OCI-M1 (cell line): Measurements from ENCODE around the gene KRTAP9-6.
"Not testable (repeated sequence)": the region's sequence is repeated elsewhere in the genome, so short reads cannot be mapped to it uniquely, and the experiment has no call there.

Experiments used
- DNase-seq: peaks from one replicate; lab custom pipeline; 2025; lab: John Stamatoyannopoulos, UW

Gene KRTAP9-6

GRCh38 chr17:41265078-41265477, at the start of gene KRTAP9-6:
KRTAP9-6 (plus strand) TSS chr17:41265378; CDS start chr17:41265378, 0 bp downstream.
- no peak for DNase-seq

DNA sequence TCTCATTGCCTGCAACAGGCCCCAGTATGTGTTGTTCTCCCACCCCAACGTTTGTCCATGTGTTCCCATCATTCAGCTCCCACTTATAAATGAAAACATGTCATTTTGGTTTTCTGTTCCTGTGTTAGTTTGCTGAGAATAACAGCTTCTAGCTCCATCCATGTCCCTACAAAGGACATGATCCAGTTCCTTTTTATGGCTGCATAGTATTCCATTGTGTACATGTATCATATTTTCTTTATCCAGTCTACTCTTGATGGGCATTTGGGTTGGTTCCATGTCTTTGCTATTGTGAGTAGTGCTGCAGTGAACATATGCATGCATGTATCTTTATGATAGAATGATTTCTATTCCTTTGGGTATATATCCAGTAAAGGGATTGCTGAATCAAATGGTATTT, 49.5 kb upstream of the KRTAP9-6 start:
- no peak for DNase-seq

DNA sequence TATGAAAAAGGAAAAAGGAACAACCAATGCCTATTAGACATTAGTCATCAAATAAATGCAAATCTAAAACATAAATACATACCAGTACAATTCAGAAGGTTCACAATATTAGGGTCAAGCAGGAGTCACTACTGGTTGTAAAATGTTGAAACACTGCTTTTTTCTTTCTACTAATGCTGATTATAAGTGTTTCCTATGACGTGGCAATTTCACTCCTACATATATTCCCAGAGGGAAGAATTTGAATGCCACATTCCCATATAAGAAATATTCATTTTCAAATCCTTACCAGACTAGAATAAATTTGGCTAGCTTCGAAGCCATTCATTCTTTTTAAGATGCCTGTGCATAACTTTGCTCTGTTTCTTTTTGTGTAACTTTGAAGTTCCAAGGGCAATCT, 41.4 kb upstream of the KRTAP9-6 start:
- DNase-seq: no peak

- no peak for DNase-seq
These were observed 39.1 kb upstream of the KRTAP9-6 start for GRCh38 chr17:41226051-41226450.

DNA sequence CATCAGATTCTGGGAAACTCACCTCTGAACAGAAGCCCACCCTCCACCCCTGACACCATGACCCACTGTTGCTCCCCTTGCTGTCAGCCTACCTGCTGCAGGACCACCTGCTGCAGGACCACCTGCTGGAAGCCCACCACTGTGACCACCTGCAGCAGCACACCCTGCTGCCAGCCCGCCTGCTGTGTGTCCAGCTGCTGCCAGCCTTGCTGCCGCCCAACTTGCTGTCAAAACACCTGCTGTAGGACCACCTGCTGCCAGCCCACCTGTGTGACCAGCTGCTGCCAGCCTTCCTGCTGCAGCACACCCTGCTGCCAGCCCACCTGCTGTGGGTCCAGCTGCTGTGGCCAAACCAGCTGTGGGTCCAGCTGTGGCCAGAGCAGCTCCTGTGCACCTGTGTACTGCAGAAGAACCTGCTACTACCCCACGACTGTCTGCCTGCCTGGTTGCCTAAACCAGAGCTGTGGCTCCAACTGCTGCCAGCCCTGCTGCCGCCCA, 38.5 kb upstream of the KRTAP9-6 start, which contains the start of gene KRTAP9-2:
KRTAP9-2 (plus strand) TSS at position 51 of the 498 bp plus-strand sequence; CDS start at position 58, 7 bp downstream.
- DNase-seq: not testable (repeated sequence)

- DNase-seq: no peak
These were observed 35.1 kb upstream of the KRTAP9-6 start for GRCh38 chr17:41230094-41230493.

DNA sequence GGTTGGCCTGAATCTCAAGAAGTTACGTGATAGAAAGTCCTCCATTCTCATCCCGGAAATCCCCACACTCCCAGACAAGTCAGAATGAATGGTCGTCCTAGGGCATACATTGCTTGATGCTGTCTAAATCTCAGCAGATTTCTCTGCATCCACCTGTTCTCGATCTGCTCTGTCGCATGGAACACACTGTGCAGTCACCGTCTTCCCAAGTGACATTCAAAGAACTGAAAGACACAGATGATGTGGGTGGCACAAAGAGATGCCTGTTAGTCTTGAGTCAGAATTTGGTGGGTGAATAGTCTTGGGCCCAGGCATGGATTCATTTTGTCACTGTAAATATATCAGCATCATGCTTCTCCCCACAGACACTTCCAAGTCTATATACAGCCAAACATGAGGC, 33.4 kb upstream of the KRTAP9-6 start:
- no peak for DNase-seq

DNA sequence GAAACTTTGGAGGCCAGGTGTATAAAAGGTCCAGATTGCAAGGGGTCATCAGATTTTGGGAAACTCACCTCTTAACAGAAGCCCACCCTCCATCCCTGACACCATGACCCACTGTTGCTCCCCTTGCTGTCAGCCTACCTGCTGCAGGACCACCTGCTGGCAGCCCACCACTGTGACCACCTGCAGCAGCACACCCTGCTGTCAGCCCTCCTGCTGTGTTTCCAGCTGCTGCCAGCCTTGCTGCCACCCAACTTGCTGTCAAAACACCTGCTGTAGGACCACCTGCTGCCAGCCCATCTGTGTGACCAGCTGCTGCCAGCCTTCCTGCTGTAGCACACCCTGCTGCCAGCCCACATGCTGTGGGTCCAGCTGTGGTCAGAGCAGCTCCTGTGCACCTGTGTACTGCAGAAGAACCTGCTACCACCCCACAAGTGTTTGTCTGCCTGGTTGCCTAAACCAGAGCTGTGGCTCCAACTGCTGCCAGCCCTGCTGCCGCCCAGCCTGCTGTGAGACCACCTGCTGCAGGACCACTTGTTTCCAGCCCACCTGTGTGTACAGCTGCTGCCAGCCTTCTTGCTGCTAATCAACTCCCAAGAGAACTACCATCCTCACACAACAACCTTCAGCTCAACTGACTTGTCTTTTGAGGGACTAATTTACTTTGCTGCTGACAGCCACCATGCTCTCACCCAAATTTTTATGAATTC, 32.6 kb upstream of the KRTAP9-6 start, which contains the start of gene KRTAP9-3:
KRTAP9-3 (plus strand) TSS at position 51 of the 707 bp plus-strand sequence; CDS start at position 104, 53 bp downstream.
- DNase-seq: not testable (repeated sequence)

- not testable (repeated sequence) for DNase-seq
These were observed 28.1 kb upstream of the KRTAP9-6 start for GRCh38 chr17:41237116-41237515.

GRCh38 chr17:41237949-41238437, 27.2 kb upstream of the KRTAP9-6 start, which contains the start of gene KRTAP9-8:
KRTAP9-8 (plus strand) TSS chr17:41237999; CDS start chr17:41238052, 53 bp downstream.
- DNase-seq: not testable (repeated sequence)

GRCh38 chr17:41246995-41247787, 18.0 kb upstream of the KRTAP9-6 start:
- not testable (repeated sequence) for DNase-seq

- not testable (repeated sequence) for DNase-seq
These were observed 15.4 kb upstream of the KRTAP9-6 start, which contains the start of gene KRTAP9-4 for GRCh38 chr17:41249637-41250240. KRTAP9-4 (plus strand) TSS chr17:41249687; CDS start chr17:41249721, 34 bp downstream.

- DNase-seq: no peak
These were observed 13.9 kb upstream of the KRTAP9-6 start for GRCh38 chr17:41251261-41251660.

DNA sequence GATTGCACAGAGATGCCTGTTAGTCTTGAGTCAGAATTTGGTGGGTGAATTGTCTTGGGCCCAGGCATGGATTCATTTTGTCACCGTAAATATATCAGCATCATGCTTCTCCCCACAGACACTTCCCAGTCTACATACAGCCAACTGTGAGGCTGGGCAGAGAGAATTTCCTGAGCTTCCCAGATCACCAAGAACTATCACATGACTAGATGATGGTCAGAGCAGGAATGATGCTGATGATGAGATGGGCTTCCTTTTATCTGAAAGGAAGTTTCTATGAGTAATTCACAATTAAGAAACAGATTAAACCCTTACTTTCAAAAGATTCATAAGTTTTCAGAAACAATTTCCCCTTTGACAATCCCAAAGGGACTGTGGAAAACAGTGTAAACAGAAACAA, 10.3 kb upstream of the KRTAP9-6 start:
- no peak for DNase-seq

GRCh38 chr17:41255381-41256290, 9.5 kb upstream of the KRTAP9-6 start, which contains the start of gene KRTAP9-9:
KRTAP9-9 (plus strand) TSS chr17:41255384.
- not testable (repeated sequence) for DNase-seq

GRCh38 chr17:41256291-41256685, 8.9 kb upstream of the KRTAP9-6 start:
- no peak for DNase-seq

- no peak for DNase-seq
These were observed 6.8 kb upstream of the KRTAP9-6 start for GRCh38 chr17:41258406-41258805.

DNA sequence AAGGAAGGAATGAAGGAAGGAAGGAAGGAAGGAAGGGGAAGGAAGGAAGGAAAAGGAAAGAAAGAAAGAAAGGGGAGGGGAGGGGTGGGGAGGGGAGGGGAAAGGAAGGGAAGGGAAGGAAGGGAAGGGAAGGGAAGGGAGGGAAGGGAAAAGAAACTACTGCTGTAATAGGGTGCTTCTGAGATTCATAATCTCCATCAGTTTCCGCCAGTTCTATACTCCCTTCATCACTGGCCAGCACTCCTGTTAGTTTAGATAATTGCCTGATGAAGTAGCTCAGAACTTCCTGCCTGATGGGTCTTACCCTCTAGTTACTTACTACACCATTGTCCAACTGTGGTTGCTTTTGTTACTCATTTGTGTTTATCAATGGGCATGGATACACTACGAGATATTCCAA, 2.0 kb upstream of the KRTAP9-6 start:
- no peak for DNase-seq

DNA sequence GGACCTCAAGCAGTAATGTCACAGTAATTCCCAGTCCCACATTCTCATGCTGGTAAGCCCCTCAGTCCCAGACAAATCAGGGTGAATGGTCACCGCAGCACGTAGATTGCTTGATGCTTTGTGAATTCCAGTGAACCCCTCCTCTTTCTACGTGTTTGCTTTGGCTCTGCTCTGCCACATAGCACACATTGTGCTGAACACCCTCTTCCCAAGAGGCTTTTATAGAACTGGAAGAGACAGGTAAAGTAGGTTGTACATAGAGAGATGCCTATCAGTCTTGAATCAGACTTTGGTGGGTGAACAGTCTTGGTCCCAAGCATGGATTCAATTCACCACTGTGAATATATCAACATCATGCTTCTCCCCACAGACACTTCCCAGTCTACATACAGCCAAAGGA, 579 bp upstream of the KRTAP9-6 start:
- DNase-seq: no peak

GRCh38 chr17:41267711-41268110, 2.5 kb downstream of the KRTAP9-6 start:
- no peak for DNase-seq

GRCh38 chr17:41271323-41271722, 6.1 kb downstream of the KRTAP9-6 start:
- not testable (repeated sequence) for DNase-seq
